OCI-LY7 (cell line): ENCODE data around the gene PSMC2. TPM values are rescaled to one million over a fixed set of nuclear protein-coding genes. Genes with fewer than 3 reads are reported as not detected.

Experiments
- BruUV-seq: library from RNA; stranded (reverse); fragments of 400-500 nt; replicated peaks from 2 replicates; lab custom pipeline; 2021; lab: Mats Ljungman, UMichigan
- CTCF ChIA-PET: fragments of 300-600 bp; sonication (Branson Sonifier 250); formaldehyde crosslinking; loops from one replicate; lab custom pipeline; 2022; ENCODE audit warnings: antibody characterized with exemption; ENCODE audit not compliant: unreplicated experiment; lab: Charles Lee
- POLR2A ChIA-PET: fragments of 300-600 bp; sonication (Branson Sonifier 250); formaldehyde crosslinking; loops from one replicate; lab custom pipeline; 2022; ENCODE audit warnings: antibody characterized with exemption; lab: Charles Lee
- DNase-seq: peaks from one replicate; pipeline ENCODE4 v3.0.0-alpha.2; 2015; ENCODE audit warnings: low spot score
- H2AFZ ChIP-seq: fragments of 200-600 bp; sonication (generic), shearing (Covaris generic); 2 replicates; pipeline ENCODE4 v1.6.1; 2014; ENCODE audit warnings: mild to moderate bottlenecking, antibody characterized with exemption, low read length, moderate library complexity
- H3K27ac ChIP-seq: fragments of 200-600 bp; sonication (generic); 2 replicates; pipeline ENCODE4 v1.5.1; 2014; ENCODE audit warnings: mixed run types, low read depth, mild to moderate bottlenecking, moderate library complexity, low read length, inconsistent platforms; ENCODE audit not compliant: poor library complexity, severe bottlenecking
- H3K36me3 ChIP-seq: fragments of 200-600 bp; sonication (generic); 2 replicates; pipeline ENCODE4 v1.6.1; 2014; ENCODE audit warnings: mild to moderate bottlenecking, antibody characterized with exemption, low read length, moderate library complexity, mixed read lengths; ENCODE audit not compliant: insufficient read depth
- H3K4me1 ChIP-seq: fragments of 200-600 bp; sonication (generic); 2 replicates; pipeline ENCODE4 v1.5.1; 2014; ENCODE audit warnings: mild to moderate bottlenecking, low read length; ENCODE audit not compliant: insufficient read depth, poor library complexity, severe bottlenecking
- H3K4me2 ChIP-seq: fragments of 200-600 bp; sonication (generic); 2 replicates; pipeline ENCODE4 v1.6.1; 2014; ENCODE audit warnings: mild to moderate bottlenecking, low read length
- H3K4me3 ChIP-seq: fragments of 200-600 bp; sonication (generic); 2 replicates; pipeline ENCODE4 v1.5.1; 2014; ENCODE audit warnings: mild to moderate bottlenecking, low read depth, low read length; ENCODE audit not compliant: poor library complexity, severe bottlenecking
- H3K79me2 ChIP-seq: fragments of 200-600 bp; sonication (generic); 2 replicates; pipeline ENCODE4 v1.6.1; 2016; ENCODE audit warnings: low read depth, mild to moderate bottlenecking, low read length, moderate library complexity, mixed read lengths; ENCODE audit not compliant: insufficient read depth
- H3K9me2 ChIP-seq: fragments of 200-600 bp; sonication (generic); 2 replicates; pipeline ENCODE4 v1.6.1; 2016; ENCODE audit warnings: mild to moderate bottlenecking, low read length, mixed read lengths; ENCODE audit not compliant: insufficient read depth
- H3K9me3 ChIP-seq: fragments of 200-600 bp; sonication (generic); 2 replicates; pipeline ENCODE4 v1.6.1; 2014; ENCODE audit warnings: mild to moderate bottlenecking, mixed run types, low read length, mixed read lengths
- H4K20me1 ChIP-seq: fragments of 200-600 bp; sonication (generic); 2 replicates; pipeline ENCODE4 v1.6.1; 2014; ENCODE audit warnings: mild to moderate bottlenecking, antibody characterized with exemption, low read length, moderate library complexity, mixed read lengths; ENCODE audit not compliant: insufficient read depth
- CTCF ChIP-seq: fragments of 200-600 bp; sonication (generic); conservative IDR thresholded peaks from 2 replicates; pipeline ENCODE4 v1.5.1; 2014; ENCODE audit warnings: mild to moderate bottlenecking, antibody characterized with exemption, low read length, moderate library complexity, mixed read lengths
- intact Hi-C: fragments of 100-400 bp; cut with micrococcal nuclease; formaldehyde crosslinking; loops from one replicate; pipeline ENCODE4 v1.10.0; 2022; ENCODE audit not compliant: unreplicated experiment
- small RNA-seq: library from RNA; depleted of rRNA; stranded (forward); fragments of <200 nt; gene quantifications from one replicate; pipeline ENCODE3, GENCODE V24; 2014
- total RNA-seq, 2 experiments: library from RNA; depleted of rRNA in 1 of 2; stranded (reverse); fragments of >200 nt in 1 of 2; shearing (Covaris generic) in 1 of 2; gene quantifications; 2 replicates each; pipeline ENCODE4 v1.2.3, GENCODE V29; 2014 to 2022

The PSMC2 gene
- total RNA-seq, 2 experiments from 2014 or later: 77.7 to 129 TPM

- H3K4me2 ChIP-seq: no peak overlapping the region
- H3K9me3 ChIP-seq: no peaks in the 10 kb centered on the region
- DNase-seq: no peak
- H3K79me2 ChIP-seq: no peaks in the 10 kb centered on the region
- no peaks in the 10 kb centered on the region for H3K9me2 ChIP-seq
- no peaks in the 10 kb centered on the region for H4K20me1 ChIP-seq
- POLR2A ChIA-PET: interaction anchor here (0.6 kb wide), 2 partner anchors 203 to 213 kb away, joined by 4 to 7 read pairs; no protein-coding TSS in a partner anchor
- no peak for TF ChIP-seq CTCF
- H3K4me1 ChIP-seq: no peaks in the 10 kb centered on the region
- CTCF ChIA-PET: no interaction called here
- no peak overlapping the region for H3K4me3 ChIP-seq
- no peak overlapping the region for H3K27ac ChIP-seq
- H2AFZ ChIP-seq: no peak overlapping the region
- BruUV-seq: no TSS peak
- intact Hi-C loops: no loop called here
- no peaks in the 10 kb centered on the region for H3K36me3 ChIP-seq
Measured at GRCh38 chr7:103418241-103418640, 70.8 kb downstream of the PSMC2 start.

Small RNA genes within 50 kb of the gene (small RNA-seq; reads per million reads assigned to genes)
- gene RPS29P16: 0.57 reads per million, percentile 14 among the genes with 10 or more reads in this experiment

Other genes starting within 250 kb of the PSMC2 start
- gene NAPEPLD, start 198.5 kb upstream of the PSMC2 start, total RNA-seq (2014; rRNA removed; shearing (Covaris generic)): 8.5 and 13.5 TPM in 2 replicates
- 15.4 and 15.9 TPM in 2 replicates for gene NAPEPLD, start 198.5 kb upstream of the PSMC2 start, total RNA-seq (2022)
- gene PMPCB, start 50.2 kb upstream of the PSMC2 start, total RNA-seq (2014; rRNA removed; shearing (Covaris generic)): 48.5 and 57.5 TPM in 2 replicates
- 94.1 and 95.9 TPM in 2 replicates for gene PMPCB, start 50.2 kb upstream of the PSMC2 start, total RNA-seq (2022)
- 38.6 and 39.6 TPM in 2 replicates for gene DNAJC2, start 2.9 kb upstream of the PSMC2 start, total RNA-seq (2014; rRNA removed; shearing (Covaris generic))
- gene DNAJC2, start 2.9 kb upstream of the PSMC2 start, total RNA-seq (2022): 49.1 and 53.5 TPM in 2 replicates
- gene SLC26A5, start 98.6 kb downstream of the PSMC2 start, total RNA-seq (2014; rRNA removed; shearing (Covaris generic)): not detected in 2 replicates
- not detected in 2 replicates for gene SLC26A5, start 98.6 kb downstream of the PSMC2 start, total RNA-seq (2022)